ENCODE measurements around the gene ZNF710.

ZNF710 gene

DNA sequence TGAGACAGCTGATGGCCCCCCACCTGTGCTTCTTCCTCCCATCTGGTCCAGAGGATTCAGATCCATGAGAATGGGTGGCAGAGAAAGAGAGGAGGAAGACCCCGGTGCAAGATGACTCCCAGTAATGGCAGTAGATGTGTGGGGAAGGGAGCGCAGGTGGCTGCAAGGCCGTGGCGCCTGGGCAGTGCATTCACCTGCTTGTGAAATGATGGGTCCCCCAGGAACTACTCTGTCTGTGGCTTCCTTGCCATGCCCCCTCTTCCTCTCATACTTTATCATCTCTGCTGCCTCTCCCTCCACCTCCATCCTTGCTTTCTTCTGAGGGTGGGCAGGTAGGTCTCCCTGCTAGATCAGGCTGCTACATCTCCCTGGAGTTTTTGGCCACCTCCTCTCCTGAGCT is 23.3 kb downstream of the ZNF710 start:
- no peaks in the 10 kb centered on the region for H3K4me1 ChIP-seq (ENCODE audit: control insufficient read depth, insufficient read depth, low read length)
- no peaks in the 10 kb centered on the region for H3K36me3 ChIP-seq (ENCODE audit: control insufficient read depth, insufficient read depth, low read length)
- no peaks in the 10 kb centered on the region for H3K27me3 ChIP-seq (ENCODE audit: control insufficient read depth, insufficient read depth, low read length)
- no peak overlapping the region for H3K27ac ChIP-seq (ENCODE audit: low read depth, low read length)
- no peak overlapping the region for H3K4me3 ChIP-seq (ENCODE audit: low read length)
- no peak overlapping the region for H3K9ac ChIP-seq (ENCODE audit: low read length)

DNA sequence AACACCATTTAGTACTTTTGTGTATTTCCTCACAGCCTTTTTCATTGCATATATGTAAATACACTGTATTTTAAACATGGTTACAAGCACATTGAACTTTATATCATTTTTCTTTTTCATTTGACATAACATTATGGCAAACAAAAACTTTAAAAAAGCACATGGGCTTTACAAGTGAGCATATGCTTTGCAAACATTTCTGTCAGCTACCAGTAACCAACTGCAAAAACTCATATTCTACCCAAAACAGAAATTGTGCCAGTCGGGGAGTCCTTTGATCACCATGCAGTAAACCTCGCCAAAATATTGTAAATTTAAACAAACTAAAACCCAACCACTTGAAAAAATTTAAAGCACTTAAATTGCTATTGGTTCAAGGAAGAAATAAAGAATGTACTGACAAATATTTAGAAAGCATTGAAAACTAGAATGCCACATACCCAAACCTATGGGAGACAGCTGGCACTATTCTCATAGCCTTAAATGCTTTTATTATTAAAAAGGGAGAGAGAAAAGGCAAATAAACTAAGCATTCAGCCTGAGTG is 24.4 kb downstream of the ZNF710 start:
- no peak overlapping the region for H3K9ac ChIP-seq (ENCODE audit: low read length)
- no peaks in the 10 kb centered on the region for H3K36me3 ChIP-seq (ENCODE audit: control insufficient read depth, insufficient read depth, low read length)
- H3K4me1 ChIP-seq (ENCODE audit: control insufficient read depth, insufficient read depth, low read length) = no peaks in the 10 kb centered on the region
- no peaks in the 10 kb centered on the region for H3K27me3 ChIP-seq (ENCODE audit: control insufficient read depth, insufficient read depth, low read length)
- H3K4me3 ChIP-seq (ENCODE audit: low read length) = no peak overlapping the region
- no peak overlapping the region for H3K27ac ChIP-seq (ENCODE audit: low read depth, low read length)

DNA sequence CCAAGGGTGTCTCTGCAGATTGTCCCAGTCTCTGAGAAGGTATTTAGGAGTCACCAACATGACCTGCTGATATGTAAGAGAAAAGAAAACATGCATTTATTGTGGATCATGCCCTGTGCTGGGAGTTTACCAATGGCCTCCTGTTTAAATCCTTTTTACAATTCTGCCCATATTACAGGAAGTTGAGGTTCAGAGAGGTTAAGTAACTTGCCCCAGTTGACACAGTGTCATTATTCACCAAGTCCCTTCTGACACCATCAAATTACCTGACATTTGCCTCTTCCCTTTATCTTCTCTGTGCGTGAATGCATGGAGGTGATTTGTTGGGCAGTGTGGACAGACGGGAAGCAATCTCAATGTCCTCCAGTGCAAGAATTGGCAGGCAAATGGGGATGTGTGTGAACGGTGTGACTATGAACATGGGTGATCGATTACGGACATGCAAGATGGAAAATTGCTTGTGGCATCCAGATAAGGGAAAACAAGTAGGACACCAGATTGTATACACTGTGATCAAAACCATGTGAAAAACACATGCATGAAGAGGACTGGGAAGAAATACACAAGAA is 27.3 kb downstream of the ZNF710 start:
- Histone ChIP-seq H3K4me3 (ENCODE audit: low read length) (peak overlapping the region; percentile 29), H3K27me3 (ENCODE audit: control insufficient read depth, insufficient read depth, low read length) (no peaks in the 10 kb centered on the region), H3K27ac (ENCODE audit: low read depth, low read length) (no peak overlapping the region), H3K9ac (ENCODE audit: low read length) (no peak overlapping the region), H3K36me3 (ENCODE audit: control insufficient read depth, insufficient read depth, low read length) (no peaks in the 10 kb centered on the region), H3K4me1 (ENCODE audit: control insufficient read depth, insufficient read depth, low read length) (no peaks in the 10 kb centered on the region)

DNA sequence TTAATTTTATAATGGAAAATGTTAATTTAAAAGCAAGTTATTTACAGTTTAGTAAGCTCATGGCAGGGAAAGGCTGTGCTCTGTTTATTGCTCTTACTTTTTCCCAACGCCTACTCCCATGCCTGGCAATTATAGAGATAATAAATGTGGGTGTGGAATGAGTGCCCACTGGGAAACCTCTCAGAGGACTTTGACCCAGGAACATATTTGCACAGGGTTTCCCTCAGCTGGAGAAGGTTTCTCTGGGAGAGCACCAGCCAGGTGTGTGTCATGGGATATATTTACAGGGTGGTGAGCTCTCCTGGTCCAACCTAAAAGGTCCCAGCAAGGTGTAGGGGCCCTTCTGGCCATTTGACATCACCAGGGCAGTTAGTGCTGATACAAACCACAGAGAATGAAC is 27.9 kb downstream of the ZNF710 start:
- H3K27me3 ChIP-seq (ENCODE audit: control insufficient read depth, insufficient read depth, low read length) = no peaks in the 10 kb centered on the region
- no peak overlapping the region for H3K4me3 ChIP-seq (ENCODE audit: low read length)
- no peak overlapping the region for H3K9ac ChIP-seq (ENCODE audit: low read length)
- no peaks in the 10 kb centered on the region for H3K4me1 ChIP-seq (ENCODE audit: control insufficient read depth, insufficient read depth, low read length)
- no peak overlapping the region for H3K27ac ChIP-seq (ENCODE audit: low read depth, low read length)
- no peaks in the 10 kb centered on the region for H3K36me3 ChIP-seq (ENCODE audit: control insufficient read depth, insufficient read depth, low read length)

DNA sequence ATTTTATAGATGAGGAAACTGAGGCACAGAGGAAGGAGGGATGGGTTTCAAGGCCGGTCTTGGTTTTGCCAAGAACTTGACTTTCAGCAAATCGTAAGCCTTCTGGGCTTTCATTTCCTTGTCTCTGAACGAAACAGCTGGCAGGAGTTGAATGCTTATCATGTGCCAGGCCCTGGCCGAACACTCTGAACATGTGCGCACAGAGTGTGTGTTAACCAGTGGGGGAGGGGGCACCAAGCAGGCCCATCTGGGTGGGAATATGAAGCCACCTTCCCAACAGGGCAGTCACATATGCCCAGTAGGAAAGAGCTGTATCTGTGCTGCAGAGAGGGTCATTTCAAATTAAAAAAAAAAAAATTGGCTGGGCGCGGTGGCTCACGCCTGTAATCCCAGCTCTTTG is 29.3 kb downstream of the ZNF710 start:
- H3K27me3 ChIP-seq (ENCODE audit: control insufficient read depth, insufficient read depth, low read length) = no peaks in the 10 kb centered on the region
- H3K4me1 ChIP-seq (ENCODE audit: control insufficient read depth, insufficient read depth, low read length) = no peaks in the 10 kb centered on the region
- H3K36me3 ChIP-seq (ENCODE audit: control insufficient read depth, insufficient read depth, low read length) = no peaks in the 10 kb centered on the region

DNA sequence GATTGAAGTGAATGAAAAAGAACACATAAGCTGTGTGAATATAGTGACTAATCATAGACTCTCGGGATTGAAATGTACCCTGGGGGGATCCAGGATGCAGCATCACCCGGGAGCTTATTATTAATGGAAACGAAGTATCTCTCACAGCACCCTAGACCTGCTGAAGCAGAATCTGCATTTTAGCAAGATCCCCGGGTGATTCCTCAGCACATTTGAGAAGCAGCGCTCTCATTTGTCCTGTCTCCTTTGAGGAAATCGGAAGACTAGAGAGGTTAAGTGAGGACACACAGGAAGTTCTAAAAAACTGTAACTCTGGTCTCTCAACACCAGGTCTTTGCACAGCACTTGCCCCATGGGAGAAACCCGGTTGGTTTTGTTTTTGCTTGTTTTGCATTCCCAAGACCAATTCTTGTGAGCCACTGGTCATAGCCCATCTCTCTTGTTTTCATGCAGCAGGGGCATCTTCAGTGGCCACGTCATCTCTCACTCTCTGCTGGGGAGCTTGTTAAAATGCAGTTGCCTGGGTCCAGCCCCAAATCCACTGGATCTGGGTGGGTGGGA is 30.2 kb downstream of the ZNF710 start:
- Histone ChIP-seq H3K4me3 (ENCODE audit: low read length) (no peak overlapping the region), H3K9ac (ENCODE audit: low read length) (no peak overlapping the region), H3K27me3 (ENCODE audit: control insufficient read depth, insufficient read depth, low read length) (no peaks in the 10 kb centered on the region), H3K27ac (ENCODE audit: low read depth, low read length) (no peak overlapping the region), H3K4me1 (ENCODE audit: control insufficient read depth, insufficient read depth, low read length) (no peaks in the 10 kb centered on the region), H3K36me3 (ENCODE audit: control insufficient read depth, insufficient read depth, low read length) (no peaks in the 10 kb centered on the region)

More for the DNA sequence above, 29.3 kb downstream of the ZNF710 start:
- Histone ChIP-seq H3K9ac (ENCODE audit: low read length) (no peak overlapping the region), H3K27ac (ENCODE audit: low read depth, low read length) (no peak overlapping the region), H3K4me3 (ENCODE audit: low read length) (no peak overlapping the region)

DNA sequence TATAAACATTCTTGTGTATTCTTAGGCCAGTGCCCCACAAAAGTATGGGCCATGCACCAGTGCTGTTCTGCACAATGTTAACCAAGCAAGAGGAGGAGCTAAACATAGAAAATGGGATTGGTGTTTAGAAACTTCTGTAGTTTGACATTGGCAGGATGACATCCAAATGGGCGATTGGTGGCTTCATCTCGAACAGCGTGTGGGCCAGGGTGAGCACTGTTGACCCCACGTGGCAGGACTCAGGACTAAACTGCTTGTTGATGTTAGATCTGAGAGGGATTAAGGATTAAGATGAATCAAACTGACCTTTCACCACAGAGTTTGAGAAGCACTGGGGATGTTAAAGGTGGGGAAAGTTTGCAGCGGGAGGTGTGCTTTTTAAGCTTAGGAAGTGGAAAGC is 31.9 kb downstream of the ZNF710 start:
- Histone ChIP-seq H3K9ac (ENCODE audit: low read length) (no peak overlapping the region), H3K36me3 (ENCODE audit: control insufficient read depth, insufficient read depth, low read length) (no peaks in the 10 kb centered on the region), H3K4me1 (ENCODE audit: control insufficient read depth, insufficient read depth, low read length) (no peaks in the 10 kb centered on the region), H3K27ac (ENCODE audit: low read depth, low read length) (no peak overlapping the region), H3K27me3 (ENCODE audit: control insufficient read depth, insufficient read depth, low read length) (no peaks in the 10 kb centered on the region), H3K4me3 (ENCODE audit: low read length) (no peak overlapping the region)

DNA sequence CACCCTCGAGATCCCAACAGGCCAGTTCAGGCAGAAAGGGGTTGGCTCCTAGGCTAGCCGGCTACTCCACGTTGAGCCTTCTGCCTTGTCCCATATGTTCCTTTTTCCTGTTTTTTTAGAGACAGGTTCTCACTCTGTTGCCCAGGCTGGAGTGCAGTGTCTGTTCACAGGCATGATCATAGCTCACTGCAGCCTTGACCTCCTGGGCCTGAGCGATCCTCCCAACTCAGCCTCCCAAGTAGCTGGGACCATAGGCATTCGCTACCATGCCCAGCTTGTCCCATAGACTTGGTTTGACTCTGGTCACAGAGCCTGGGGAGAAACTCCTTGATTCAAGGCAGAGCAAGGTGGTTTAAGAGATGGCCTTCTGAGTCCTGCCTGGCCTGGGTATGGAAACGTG is 32.3 kb downstream of the ZNF710 start:
- no peak overlapping the region for H3K9ac ChIP-seq (ENCODE audit: low read length)
- H3K27me3 ChIP-seq (ENCODE audit: control insufficient read depth, insufficient read depth, low read length) = no peaks in the 10 kb centered on the region
- no peaks in the 10 kb centered on the region for H3K4me1 ChIP-seq (ENCODE audit: control insufficient read depth, insufficient read depth, low read length)
- H3K4me3 ChIP-seq (ENCODE audit: low read length) = peak overlapping the region; percentile 13
- no peaks in the 10 kb centered on the region for H3K36me3 ChIP-seq (ENCODE audit: control insufficient read depth, insufficient read depth, low read length)
- H3K27ac ChIP-seq (ENCODE audit: low read depth, low read length) = no peak overlapping the region

DNA sequence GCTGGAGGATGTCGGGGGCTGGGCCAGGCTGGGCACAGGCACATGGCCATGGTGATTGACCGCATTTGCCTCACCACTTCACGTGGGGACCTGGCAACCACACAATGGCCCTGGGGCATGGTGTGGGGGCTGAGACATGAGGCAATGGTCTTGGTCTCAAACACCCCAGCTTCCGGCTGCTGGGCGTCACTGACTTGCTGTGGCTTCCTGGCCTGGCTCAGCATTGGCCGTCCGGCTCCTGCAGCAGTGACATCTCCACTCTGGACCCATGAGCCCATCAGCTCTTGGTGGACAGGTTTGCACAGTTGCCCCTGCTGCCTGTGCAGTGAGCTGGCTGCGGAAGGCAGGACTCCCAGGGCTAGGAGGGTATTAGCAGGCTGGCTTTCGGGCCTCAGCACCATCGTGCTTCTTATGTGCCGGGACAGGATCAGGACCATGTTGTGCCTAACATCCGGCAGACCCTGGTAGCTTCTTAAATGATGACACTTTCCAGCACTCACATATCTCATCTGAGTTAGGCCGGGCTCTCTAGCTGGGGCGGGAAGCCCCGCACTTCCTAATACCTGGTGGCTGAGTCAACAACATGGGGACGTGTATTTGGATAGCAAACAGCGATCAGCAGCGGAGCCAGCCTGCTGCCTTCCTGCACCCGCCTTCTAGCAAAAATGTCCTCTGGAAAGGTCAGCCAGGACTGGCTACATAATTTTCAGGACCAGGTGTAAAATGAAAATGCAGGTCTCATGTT is 34.1 kb downstream of the ZNF710 start:
- Histone ChIP-seq H3K27me3 (ENCODE audit: control insufficient read depth, insufficient read depth, low read length) (no peaks in the 10 kb centered on the region), H3K36me3 (ENCODE audit: control insufficient read depth, insufficient read depth, low read length) (no peaks in the 10 kb centered on the region), H3K9ac (ENCODE audit: low read length) (no peak overlapping the region), H3K27ac (ENCODE audit: low read depth, low read length) (peak overlapping the region; percentile 37), H3K4me3 (ENCODE audit: low read length) (peak overlapping the region; percentile 34), H3K4me1 (ENCODE audit: control insufficient read depth, insufficient read depth, low read length) (no peaks in the 10 kb centered on the region)

DNA sequence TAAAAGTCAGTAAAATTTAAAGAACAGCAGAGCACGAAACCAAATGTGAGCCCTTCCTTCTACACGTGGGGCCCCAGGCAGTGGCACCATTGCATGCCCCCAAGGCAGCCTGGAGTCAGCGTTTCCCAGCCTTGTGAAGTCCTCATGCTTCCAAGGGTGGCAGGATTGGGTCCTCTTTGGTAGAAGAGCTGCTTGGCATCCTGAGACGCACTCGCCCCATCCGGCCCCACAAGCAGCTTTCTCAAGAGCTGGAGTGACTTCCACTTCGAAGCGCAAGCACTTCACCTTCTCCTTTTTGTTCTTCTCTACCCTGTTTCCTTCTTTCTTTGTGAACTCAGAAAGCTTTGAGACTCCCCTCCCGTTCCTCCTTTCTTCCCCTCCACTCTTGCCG is 34.7 kb downstream of the ZNF710 start:
- Histone ChIP-seq H3K9ac (ENCODE audit: low read length) (no peak overlapping the region), H3K4me3 (ENCODE audit: low read length) (no peak overlapping the region), H3K27ac (ENCODE audit: low read depth, low read length) (no peak overlapping the region)

DNA sequence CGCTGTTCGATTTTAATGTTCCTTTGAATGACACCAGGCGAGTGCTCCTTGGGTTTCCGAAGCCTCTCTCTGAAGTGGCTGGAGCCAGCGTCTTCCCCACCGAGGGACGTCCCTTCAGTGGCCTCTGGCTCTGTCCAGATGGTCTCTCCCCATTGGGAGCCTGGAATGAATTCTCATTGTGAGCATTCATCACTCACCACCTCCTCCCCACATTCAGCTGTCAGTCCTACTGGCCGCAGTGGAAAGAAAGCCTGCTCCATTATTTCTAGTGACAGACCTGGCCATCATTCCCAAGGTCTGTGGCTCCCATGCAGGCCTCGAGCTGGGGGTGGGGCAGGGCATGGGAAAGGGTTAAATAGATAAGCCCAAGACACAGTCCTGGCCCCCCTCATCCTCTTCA is 35.2 kb downstream of the ZNF710 start:
- H3K36me3 ChIP-seq (ENCODE audit: control insufficient read depth, insufficient read depth, low read length) = no peaks in the 10 kb centered on the region
- no peak overlapping the region for H3K27ac ChIP-seq (ENCODE audit: low read depth, low read length)
- H3K4me3 ChIP-seq (ENCODE audit: low read length) = no peak overlapping the region
- no peak overlapping the region for H3K9ac ChIP-seq (ENCODE audit: low read length)
- no peaks in the 10 kb centered on the region for H3K4me1 ChIP-seq (ENCODE audit: control insufficient read depth, insufficient read depth, low read length)
- H3K27me3 ChIP-seq (ENCODE audit: control insufficient read depth, insufficient read depth, low read length) = no peaks in the 10 kb centered on the region

More for the DNA sequence above, 34.7 kb downstream of the ZNF710 start:
- H3K27me3 ChIP-seq (ENCODE audit: control insufficient read depth, insufficient read depth, low read length) = no peaks in the 10 kb centered on the region
- H3K36me3 ChIP-seq (ENCODE audit: control insufficient read depth, insufficient read depth, low read length) = no peaks in the 10 kb centered on the region
- H3K4me1 ChIP-seq (ENCODE audit: control insufficient read depth, insufficient read depth, low read length) = no peaks in the 10 kb centered on the region

DNA sequence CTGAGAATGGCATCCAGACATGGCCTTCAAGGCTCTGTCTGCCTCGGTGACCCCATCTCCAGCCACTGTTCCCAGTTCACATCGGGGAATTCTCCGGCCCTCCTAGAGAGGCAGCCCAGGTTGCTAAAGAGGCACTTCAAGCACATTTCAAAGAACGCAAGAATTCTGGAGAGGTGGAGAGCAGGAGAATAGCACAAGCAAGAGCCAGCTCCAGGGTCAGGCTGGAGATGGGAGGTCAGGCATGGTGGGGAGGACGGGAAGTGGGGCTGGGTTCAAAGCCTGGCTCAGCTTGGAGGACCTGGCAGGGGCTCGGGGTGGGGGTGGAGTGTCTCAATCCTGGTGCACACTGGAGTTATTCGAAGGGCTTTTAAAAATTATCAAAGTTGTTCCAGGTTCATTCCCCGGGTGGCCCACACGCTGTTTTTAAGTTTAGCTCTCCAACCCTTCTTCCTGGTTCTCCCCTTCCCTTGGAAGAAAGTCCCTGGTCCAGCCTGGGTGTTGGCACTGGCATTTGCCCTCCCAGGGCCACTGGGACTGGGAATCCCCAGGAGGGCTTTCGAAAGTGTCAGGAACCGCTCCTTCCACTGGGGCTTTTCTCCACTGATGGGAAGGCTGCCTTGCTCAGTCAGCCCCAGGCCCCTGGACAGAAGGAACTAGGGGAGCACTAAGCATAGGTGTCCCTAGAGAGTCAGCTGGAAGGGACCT is 35.8 kb downstream of the ZNF710 start:
- H3K27me3 ChIP-seq (ENCODE audit: control insufficient read depth, insufficient read depth, low read length) = no peaks in the 10 kb centered on the region
- no peaks in the 10 kb centered on the region for H3K4me1 ChIP-seq (ENCODE audit: control insufficient read depth, insufficient read depth, low read length)
- H3K9ac ChIP-seq (ENCODE audit: low read length) = no peak overlapping the region
- no peak overlapping the region for H3K27ac ChIP-seq (ENCODE audit: low read depth, low read length)
- no peak overlapping the region for H3K4me3 ChIP-seq (ENCODE audit: low read length)
- H3K36me3 ChIP-seq (ENCODE audit: control insufficient read depth, insufficient read depth, low read length) = no peaks in the 10 kb centered on the region

All from rectal smooth muscle tissue (tissue), 1 donor.